H1 (cell line): ENCODE measurements around the gene BABAM2. TPM values are rescaled to one million over a fixed set of nuclear protein-coding genes. Genes with fewer than 3 reads are reported as not detected.
A peak's percentile ranks its signal among the peaks of the same experiment; 100 is the strongest.

ENCODE experiments used
- CTCF ChIA-PET: fragments of 300-600 bp; sonication (Branson Sonifier 250); formaldehyde crosslinking; loops from one replicate; lab custom pipeline; 2021; ENCODE audit not compliant: partially characterized antibody; lab: Charles Lee
- POLR2A ChIA-PET: fragments of 300-600 bp; sonication (Branson Sonifier 250); formaldehyde crosslinking; loops from one replicate; lab custom pipeline; 2021; ENCODE audit warnings: inconsistent platforms; ENCODE audit not compliant: partially characterized antibody; lab: Charles Lee
- DNase-seq, 2 experiments: peaks; one replicate each; pipeline versions ENCODE4 v3.0.0 to v3.0.0-alpha.2; 2010 to 2022; ENCODE audit warnings: low spot score in 2 of 2, low read depth in 1 of 2, mixed read lengths in 1 of 2
- FAIRE-seq: peaks from 2 replicates; lab custom pipeline; 2011; peaks lifted over from hg19 to GRCh38; lab: Jason Lieb, UNC
- H2AFZ ChIP-seq: 2 replicates; pipeline ENCODE4 v1.8.1; 2012; ENCODE audit warnings: low read length, inconsistent platforms
- H2AK5ac ChIP-seq: 2 replicates; pipeline ENCODE4 v1.6.1; 2013; ENCODE audit warnings: low read depth, low read length
- H2BK120ac ChIP-seq: replicated peaks from 2 replicates; pipeline ENCODE3; 2013; ENCODE audit warnings: low read depth, low read length, inconsistent platforms
- H2BK12ac ChIP-seq: 2 replicates; pipeline ENCODE4 v1.6.1; 2013; ENCODE audit warnings: low read depth, low read length
- H2BK15ac ChIP-seq: 2 replicates; pipeline ENCODE4 v1.6.1; 2013; ENCODE audit warnings: low read length
- H2BK20ac ChIP-seq: 2 replicates; pipeline ENCODE4 v1.6.1; 2013; ENCODE audit warnings: low read length
- H2BK5ac ChIP-seq: 2 replicates; pipeline ENCODE4 v1.6.1; 2013; ENCODE audit warnings: low read depth, low read length
- H3K14ac ChIP-seq: 2 replicates; pipeline ENCODE4 v1.6.1; 2013; ENCODE audit warnings: inconsistent platforms; ENCODE audit not compliant: insufficient read length
- H3K18ac ChIP-seq: 2 replicates; pipeline ENCODE4 v1.6.1; 2013; ENCODE audit warnings: low read length; ENCODE audit errors: extremely low read depth
- H3K23ac ChIP-seq: 2 replicates; pipeline ENCODE4 v1.6.1; 2013; ENCODE audit warnings: inconsistent platforms; ENCODE audit not compliant: insufficient read length
- H3K23me2 ChIP-seq: 2 replicates; pipeline ENCODE4 v1.6.1; 2013; ENCODE audit warnings: low read depth, low read length
- H3K27ac ChIP-seq: 2 replicates; pipeline ENCODE4 v1.6.1; 2011; ENCODE audit warnings: low read depth, low read length, inconsistent platforms
- H3K27me3 ChIP-seq, 4 experiments: replicated peaks in 1 of 4; 1 replicate in 1 of 4; 2 replicates in 3 of 4; pipeline versions ENCODE4 v1.6.1 to v1.8.1; 2011 to 2013; ENCODE audit warnings: low read length in 3 of 4, mild to moderate bottlenecking in 3 of 4, inconsistent platforms in 2 of 4, mixed read lengths in 2 of 4, moderate library complexity in 1 of 4; ENCODE audit not compliant: control insufficient read depth in 3 of 4, insufficient read depth in 3 of 4; ENCODE audit errors: extremely low read depth in 1 of 4
- H3K36me3 ChIP-seq, 4 experiments: 2 replicates each; pipeline versions ENCODE4 v1.6.1 to v1.8.1; 2011 to 2013; ENCODE audit warnings: mild to moderate bottlenecking in 4 of 4, low read length in 3 of 4, moderate library complexity in 2 of 4, control low read depth in 1 of 4, inconsistent platforms in 1 of 4; ENCODE audit not compliant: insufficient read depth in 4 of 4, control insufficient read depth in 2 of 4
- H3K4ac ChIP-seq: replicated peaks from 2 replicates; pipeline ENCODE3; 2013; ENCODE audit warnings: low read length, low read depth, mixed read lengths, inconsistent platforms; ENCODE audit not compliant: insufficient read length
- H3K4me1 ChIP-seq, 4 experiments: replicated peaks in 1 of 4; 1 replicate in 1 of 4; 2 replicates in 3 of 4; pipeline versions ENCODE4 v1.6.1 to v1.8.1; 2011 to 2013; ENCODE audit warnings: low read length in 3 of 4, inconsistent platforms in 2 of 4, mixed read lengths in 1 of 4; ENCODE audit not compliant: insufficient read depth in 4 of 4, control insufficient read depth in 3 of 4
- H3K4me2 ChIP-seq, 2 experiments: 2 replicates each; pipeline versions ENCODE4 v1.6.1 to v1.8.1; 2011 to 2013; ENCODE audit warnings: low read depth in 2 of 2, low read length in 2 of 2, control low read depth in 1 of 2, inconsistent platforms in 1 of 2, mild to moderate bottlenecking in 1 of 2; ENCODE audit not compliant: insufficient read depth in 1 of 2
- H3K4me3 ChIP-seq, 4 experiments: fragments of 200-600, 300-600 bp in 1 of 4; sonication (generic), shearing (Covaris generic), sonication (Bioruptor Twin) in 1 of 4; 2 replicates each; pipeline versions ENCODE4 v1.5.1 to v1.8.1; 2011 to 2016; ENCODE audit warnings: low read length in 4 of 4, low read depth in 3 of 4, control low read depth in 2 of 4, inconsistent platforms in 2 of 4, mild to moderate bottlenecking in 2 of 4, mixed read lengths in 1 of 4, moderate library complexity in 1 of 4; ENCODE audit not compliant: insufficient read depth in 2 of 4; ENCODE audit errors: extremely low read depth in 1 of 4
- H3K56ac ChIP-seq: replicated peaks from 2 replicates; pipeline ENCODE3; 2013; ENCODE audit warnings: low read depth, mild to moderate bottlenecking, mixed read lengths, low read length, inconsistent platforms; ENCODE audit not compliant: insufficient read length
- H3K79me1 ChIP-seq: 2 replicates; pipeline ENCODE4 v1.6.1; 2013; ENCODE audit warnings: low read depth, low read length, control low read depth
- H3K79me2 ChIP-seq, 2 experiments: 2 replicates each; pipeline versions ENCODE4 v1.6.1 to v1.8.1; 2012 to 2013; ENCODE audit warnings: low read length in 2 of 2, mild to moderate bottlenecking in 2 of 2, inconsistent platforms in 1 of 2; ENCODE audit not compliant: insufficient read depth in 2 of 2, control insufficient read depth in 1 of 2
- H3K9ac ChIP-seq, 4 experiments: replicated peaks in 1 of 4; 1 replicate in 1 of 4; 2 replicates in 3 of 4; pipeline versions ENCODE4 v1.6.1 to v1.8.1; 2011 to 2013; ENCODE audit warnings: low read depth in 3 of 4, low read length in 3 of 4, control low read depth in 2 of 4, mild to moderate bottlenecking in 2 of 4, moderate library complexity in 2 of 4, inconsistent platforms in 1 of 4; ENCODE audit errors: extremely low read depth in 1 of 4
- H3K9me3 ChIP-seq, 2 experiments: 2 replicates each; pipeline versions ENCODE4 v1.6.1 to v1.8.1; 2012 to 2013; ENCODE audit warnings: mild to moderate bottlenecking in 2 of 2, moderate library complexity in 2 of 2, control low read depth in 1 of 2, inconsistent platforms in 1 of 2, low read depth in 1 of 2, low read length in 1 of 2, mixed read lengths in 1 of 2; ENCODE audit not compliant: insufficient read depth in 2 of 2
- H4K20me1 ChIP-seq, 2 experiments: replicated peaks in 1 of 2; 2 replicates each; pipeline versions ENCODE3 to v1.8.1; 2011 to 2013; ENCODE audit warnings: inconsistent platforms in 2 of 2, low read length in 2 of 2, mild to moderate bottlenecking in 1 of 2; ENCODE audit not compliant: insufficient read depth in 2 of 2, control insufficient read depth in 1 of 2
- H4K5ac ChIP-seq: 2 replicates; pipeline ENCODE4 v1.6.1; 2013; ENCODE audit warnings: low read length, low read depth, mixed read lengths, inconsistent platforms; ENCODE audit not compliant: insufficient read length
- H4K8ac ChIP-seq: 2 replicates; pipeline ENCODE4 v1.8.0; 2013; ENCODE audit warnings: mild to moderate bottlenecking, moderate library complexity, low read length, inconsistent platforms; ENCODE audit not compliant: insufficient read depth; ENCODE audit errors: extremely low read depth
- H4K91ac ChIP-seq: replicated peaks from 2 replicates; pipeline ENCODE3; 2013; ENCODE audit warnings: low read length, mixed read lengths, inconsistent platforms; ENCODE audit not compliant: insufficient read length
- ASH2L ChIP-seq: fragments of 200-600, 300-600 bp; sonication (generic); IDR thresholded peaks from one replicate; pipeline ENCODE4 v1.7.1; 2017; ENCODE audit warnings: low read length
- CEBPB ChIP-seq: IDR thresholded peaks from 2 replicates; pipeline ENCODE4 v1.6.1; 2012; ENCODE audit warnings: low read depth, low read length
- FOSL1 ChIP-seq: IDR thresholded peaks from 2 replicates; pipeline ENCODE4 v1.6.1; 2011; ENCODE audit warnings: mild to moderate bottlenecking, low read depth, low read length, moderate library complexity; ENCODE audit not compliant: insufficient read depth
- POLR2AphosphoS5 ChIP-seq: IDR thresholded peaks from 2 replicates; pipeline ENCODE4 v1.6.1; 2011; ENCODE audit warnings: low read depth, low read length
- SAP30 ChIP-seq: fragments of 300-600 bp; sonication (generic); IDR thresholded peaks from 2 replicates; pipeline ENCODE4 v1.7.1; 2012; ENCODE audit warnings: low read length, moderate library complexity, mild to moderate bottlenecking, inconsistent platforms; ENCODE audit not compliant: insufficient read depth, insufficient replicate concordance
- SIRT6 ChIP-seq: IDR thresholded peaks from one replicate; pipeline ENCODE4 v1.7.1; 2012; ENCODE audit warnings: low read length, inconsistent platforms
- TCF12 ChIP-seq: IDR thresholded peaks from 2 replicates; pipeline ENCODE4 v1.6.1; 2011; ENCODE audit warnings: low read depth, mild to moderate bottlenecking, low read length
- WGBS, 2 experiments: shearing (Covaris generic) in 1 of 2; methylation state at CpG; one replicate each; pipeline versions ENCODE4 v1.1.6 to v1.1.7; 2013 to 2015; ENCODE audit warnings: low lambda C conversion rate in 2 of 2, mixed read lengths in 2 of 2, inconsistent platforms in 1 of 2, low coverage in 1 of 2, missing lambda C conversion rate in 1 of 2; ENCODE audit not compliant: insufficient replicate concordance in 2 of 2, insufficient coverage in 1 of 2, insufficient read length in 1 of 2; ENCODE audit errors: extremely low coverage in 1 of 2, missing lambda C conversion rate in 1 of 2; 5-methylcytosine and 5-hydroxymethylcytosine counted together
- polyA plus RNA-seq, 7 experiments: library from polyadenylated mRNA; depleted of rRNA in 3 of 7; stranded (reverse) in 5 of 7; unstranded in 2 of 7; fragments of >200 nt in 5 of 7; fragments of 200-250 nt in 2 of 7; gene quantifications; 1 replicate in 5 of 7; 2 replicates in 1 of 7; 4 replicates in 1 of 7; pipeline versions ENCODE4 v1.2.1 to v1.2.3, GENCODE V29; 2011 to 2013; ENCODE audit warnings: missing spikeins in 2 of 7, mixed read lengths in 2 of 7
- total RNA-seq: library from RNA; stranded (reverse); fragmentation: NEBNext Ultra II Directional; extraction: Animal tissue kit (Norgen Biotek cat#: 25700); gene quantifications from 2 replicates; pipeline ENCODE4 v1.2.1, GENCODE V29; 2021

BABAM2 gene
- total and polyA plus RNA-seq, 2 of the 8 experiments (the other 6 are each of a cell fraction or from before 2014, with no cell fraction given), result 15.8 to 20.9 TPM

DNA sequence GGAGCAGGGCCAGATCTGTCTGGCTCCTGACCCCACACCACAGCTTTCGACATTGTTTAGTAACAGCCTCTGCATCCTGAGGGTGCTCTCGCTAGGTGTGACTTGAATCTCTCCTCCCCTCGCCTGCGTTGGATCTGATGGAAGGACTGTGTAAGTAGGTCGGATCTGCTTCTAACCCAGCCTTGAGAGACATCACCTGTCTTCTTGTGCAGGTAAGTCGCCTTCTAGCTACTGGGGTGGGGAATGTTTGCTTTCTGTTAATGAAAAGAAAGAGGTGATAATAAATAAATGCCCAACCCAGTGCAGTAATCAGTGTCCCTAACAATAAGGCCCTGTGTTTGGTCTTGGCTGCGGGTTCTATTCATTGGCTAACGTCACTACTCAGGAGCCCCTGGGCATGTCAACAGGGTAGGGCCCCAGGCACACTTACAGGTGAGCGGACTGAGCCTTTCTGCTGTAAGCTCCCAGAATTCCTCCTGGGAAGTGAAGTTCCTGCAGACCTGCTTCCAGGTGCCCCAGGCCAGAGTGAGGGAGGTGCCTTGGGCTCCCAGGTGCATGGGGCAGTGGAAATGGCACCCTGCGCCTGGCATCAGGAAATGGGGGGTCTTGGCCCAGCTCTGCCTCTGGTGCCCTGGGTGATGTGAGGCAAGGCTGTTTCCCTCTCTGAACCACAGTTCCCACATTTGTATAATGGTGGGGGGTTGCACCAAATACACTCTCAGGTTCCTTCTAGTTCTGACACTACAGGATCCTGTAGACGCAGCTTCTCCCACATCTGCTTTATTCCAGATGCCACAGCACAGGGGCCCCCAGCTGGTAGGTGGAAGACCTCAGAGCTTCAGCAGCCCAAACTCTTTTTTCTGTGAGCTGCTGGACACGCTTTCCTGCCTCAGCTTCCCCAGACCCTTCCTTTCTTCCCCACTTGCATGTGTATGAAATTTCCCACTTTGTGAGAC lies 491.0 kb downstream of the BABAM2 start:
- DNase-seq, result no peak
- Histone ChIP-seq H4K20me1 (no peaks in the 10 kb centered on the region), H4K8ac (no peak overlapping the region), H2AFZ (no peak overlapping the region), H2AK5ac (no peak overlapping the region), H3K36me3 (no peaks in the 10 kb centered on the region), H3K4me2 (no peak overlapping the region), H4K5ac (no peak overlapping the region), H3K18ac (no peak overlapping the region), H2BK5ac (no peak overlapping the region), H3K4me3 (no peak overlapping the region), H3K27ac (no peak overlapping the region), H3K9me3 (no peaks in the 10 kb centered on the region), H3K23ac (no peak overlapping the region), H3K23me2 (no peaks in the 10 kb centered on the region; the same call in 1 of the 2 replicates), H2BK15ac (no peak overlapping the region), H3K9ac (no peak overlapping the region), H3K4ac (no peak overlapping the region), H2BK20ac (no peak overlapping the region), H3K4me1 (peaks cover 0 to 3% (median 3%) of the 10 kb centered on the region in 4 experiments; a peak in 2 of 7 replicates), H2BK12ac (no peak overlapping the region), H2BK120ac (no peak overlapping the region), H3K27me3 (peaks cover 0 to 23% (median 11%) of the 10 kb centered on the region in 4 experiments; a peak in 4 of 7 replicates), H3K79me2 (no peaks in the 10 kb centered on the region), H3K79me1 (no peaks in the 10 kb centered on the region), H3K14ac (no peak overlapping the region), H4K91ac (no peak overlapping the region), H3K56ac (no peak overlapping the region)
- POLR2A ChIA-PET, result interaction anchor here (2.3 kb wide), 2 partner anchors 9 to 12 kb away, joined by 7 to 16 read pairs; partner anchors contain the start of gene FOSL2
- no peak for FAIRE-seq
- CTCF ChIA-PET, result interaction anchor here (1.0 to 2.2 kb wide), 4 partner anchors 10 to 108 kb away, joined by 3 to 6 read pairs (median 4); no protein-coding TSS in a partner anchor
- 74% methylated on average over 11 of the region's 12 CpGs; no CpG with 5 or more reads in 1 of the 2 experiments for WGBS, 2 experiments
- TF ChIP-seq SIRT6, result no peak
- TF ChIP-seq SAP30, result no peak
- no peak for TF ChIP-seq CEBPB
- TF ChIP-seq TCF12, result 0 out of 2 replicates have a peak, but pooled peaks have one; percentile 54
- TF ChIP-seq ASH2L, result no peak
- TF ChIP-seq POLR2AphosphoS5, result peak; percentile 54; the same call in 1 of the 2 replicates
- TF ChIP-seq FOSL1, result no peak
